MM.1S (cell line): ENCODE measurements around the gene ADAMTS15.

Experiments used
- EZH2 ChIP-seq: fragments of 300-600 bp; sonication (generic); optimal IDR thresholded peaks from 2 replicates; pipeline ENCODE3; 2017; ENCODE audit warnings: low read depth, mild to moderate bottlenecking, antibody characterized with exemption, low read length, mixed read lengths
- TF ChIP-seq, protein P1 (sequence below): fragments of 300-600 bp; sonication (generic); IDR thresholded peaks from 2 replicates; pipeline ENCODE4 v1.5.1; 2016; ENCODE audit warnings: antibody characterized with exemption, low read length, mixed read lengths

DNA sequence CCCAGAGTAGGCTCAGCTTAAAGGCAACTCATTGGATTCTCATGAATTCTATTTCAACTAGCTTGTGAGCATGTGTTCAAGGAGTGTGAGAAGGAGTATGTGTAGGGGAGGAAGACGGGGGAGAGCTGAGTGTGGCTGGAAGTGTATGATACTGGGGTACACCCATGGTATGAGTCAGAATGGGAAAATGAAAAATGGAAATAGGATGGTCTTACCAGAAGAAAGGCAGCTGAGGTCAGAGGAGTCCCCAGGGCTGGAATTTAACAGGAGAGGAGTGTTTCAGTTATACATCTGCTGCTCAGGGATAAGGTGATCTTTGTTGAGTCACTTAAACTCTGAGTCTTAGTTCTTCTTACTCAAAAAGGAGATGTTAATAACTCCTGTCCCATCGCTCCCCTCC is 6.7 kb upstream of the ADAMTS15 start:
- TF ChIP-seq, protein P1, sequence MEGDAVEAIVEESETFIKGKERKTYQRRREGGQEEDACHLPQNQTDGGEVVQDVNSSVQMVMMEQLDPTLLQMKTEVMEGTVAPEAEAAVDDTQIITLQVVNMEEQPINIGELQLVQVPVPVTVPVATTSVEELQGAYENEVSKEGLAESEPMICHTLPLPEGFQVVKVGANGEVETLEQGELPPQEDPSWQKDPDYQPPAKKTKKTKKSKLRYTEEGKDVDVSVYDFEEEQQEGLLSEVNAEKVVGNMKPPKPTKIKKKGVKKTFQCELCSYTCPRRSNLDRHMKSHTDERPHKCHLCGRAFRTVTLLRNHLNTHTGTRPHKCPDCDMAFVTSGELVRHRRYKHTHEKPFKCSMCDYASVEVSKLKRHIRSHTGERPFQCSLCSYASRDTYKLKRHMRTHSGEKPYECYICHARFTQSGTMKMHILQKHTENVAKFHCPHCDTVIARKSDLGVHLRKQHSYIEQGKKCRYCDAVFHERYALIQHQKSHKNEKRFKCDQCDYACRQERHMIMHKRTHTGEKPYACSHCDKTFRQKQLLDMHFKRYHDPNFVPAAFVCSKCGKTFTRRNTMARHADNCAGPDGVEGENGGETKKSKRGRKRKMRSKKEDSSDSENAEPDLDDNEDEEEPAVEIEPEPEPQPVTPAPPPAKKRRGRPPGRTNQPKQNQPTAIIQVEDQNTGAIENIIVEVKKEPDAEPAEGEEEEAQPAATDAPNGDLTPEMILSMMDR: no peak
- TF ChIP-seq EZH2: no peak
